Endometrial microvascular endothelial cells (primary cell): ENCODE results near the gene KCNK6. TPM values are rescaled to one million over a fixed set of nuclear protein-coding genes. Genes with fewer than 3 reads are reported as not detected.

Experiments
- in situ Hi-C: cut with HindIII; loops from 2 replicates; pipeline ENCODE4 v1.10.0; 2017; ENCODE audit warnings: low sequenced_read_pairs, low pct_unique_long_range_greater_than_20kb; ENCODE audit errors: inconsistent ontology term
- total RNA-seq: library from RNA; depleted of rRNA; stranded (reverse); fragments of >200 nt; gene quantifications from one replicate; pipeline ENCODE4 v1.2.3, GENCODE V29; 2015; ENCODE audit errors: inconsistent ontology term

KCNK6 gene
- total RNA-seq, result 1.8 TPM

DNA sequence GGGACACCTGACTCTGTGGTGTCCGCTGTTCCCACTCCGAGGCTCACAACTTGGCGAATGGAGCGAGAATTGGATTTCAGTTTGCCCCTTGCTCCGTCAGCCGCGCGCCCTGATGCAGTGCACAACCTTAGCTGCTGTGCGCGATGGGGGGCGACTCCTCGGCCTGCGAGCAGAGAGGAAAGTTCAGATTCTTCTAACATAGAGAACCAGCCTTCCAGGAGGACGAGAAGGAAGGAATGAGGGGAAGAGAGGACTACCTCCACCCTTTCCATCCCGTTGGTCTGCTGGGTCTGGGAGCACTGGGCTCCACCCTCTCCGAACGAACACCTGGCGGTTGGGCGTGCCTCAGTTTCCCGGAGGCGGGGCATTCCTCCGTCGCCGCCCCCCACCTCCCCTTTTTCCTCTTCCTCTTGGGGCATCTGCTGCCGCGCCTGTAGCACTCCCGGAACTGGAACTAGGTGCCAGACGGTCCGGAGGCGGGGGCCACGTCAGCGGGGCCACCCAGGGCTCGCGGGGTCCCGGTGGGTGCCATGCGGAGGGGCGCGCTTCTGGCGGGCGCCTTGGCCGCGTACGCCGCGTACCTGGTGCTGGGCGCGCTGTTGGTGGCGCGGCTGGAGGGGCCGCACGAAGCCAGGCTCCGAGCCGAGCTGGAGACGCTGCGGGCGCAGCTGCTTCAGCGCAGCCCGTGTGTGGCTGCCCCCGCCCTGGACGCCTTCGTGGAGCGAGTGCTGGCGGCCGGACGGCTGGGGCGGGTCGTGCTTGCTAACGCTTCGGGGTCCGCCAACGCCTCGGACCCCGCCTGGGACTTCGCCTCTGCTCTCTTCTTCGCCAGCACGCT is at the start of gene KCNK6:
Gene KCNK6, plus strand, starts transcription at position 425 of the 838 bp plus-strand sequence. Its CDS starts 106 bp downstream, at position 531.
- in situ Hi-C loops, result loop anchor here (5.0 kb wide), 1 partner anchor 52 kb away; no protein-coding TSS in a partner anchor

DNA sequence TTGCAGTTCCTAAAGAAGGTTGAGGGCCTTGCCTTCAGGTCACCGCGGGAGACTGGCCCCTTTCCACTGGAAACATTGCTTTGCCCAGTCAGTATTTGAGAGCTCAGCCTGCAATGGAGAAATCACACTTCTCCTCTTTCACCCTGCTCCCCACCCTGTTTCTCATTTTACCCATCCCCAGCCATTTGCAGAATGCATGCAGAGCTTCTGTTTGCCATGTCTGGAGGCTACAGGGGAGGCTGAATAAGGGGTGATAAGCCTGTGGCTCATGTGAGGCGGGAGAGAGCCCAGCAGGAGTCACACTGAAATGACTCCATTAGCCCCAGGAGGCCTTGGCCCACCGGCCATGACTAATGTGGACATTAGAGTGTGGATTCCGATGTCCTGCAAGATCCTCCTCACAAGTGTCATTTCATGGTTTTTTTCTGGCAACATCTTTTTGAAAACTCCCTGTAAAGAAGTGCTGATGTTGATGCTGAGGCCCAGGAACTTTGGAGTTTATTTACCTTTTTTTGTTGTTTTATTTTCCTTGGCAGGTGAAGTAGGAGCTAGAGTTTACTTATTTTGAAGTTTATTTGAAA is 49.0 kb upstream of the KCNK6 start:
- in situ Hi-C loops, result no loop called here

DNA sequence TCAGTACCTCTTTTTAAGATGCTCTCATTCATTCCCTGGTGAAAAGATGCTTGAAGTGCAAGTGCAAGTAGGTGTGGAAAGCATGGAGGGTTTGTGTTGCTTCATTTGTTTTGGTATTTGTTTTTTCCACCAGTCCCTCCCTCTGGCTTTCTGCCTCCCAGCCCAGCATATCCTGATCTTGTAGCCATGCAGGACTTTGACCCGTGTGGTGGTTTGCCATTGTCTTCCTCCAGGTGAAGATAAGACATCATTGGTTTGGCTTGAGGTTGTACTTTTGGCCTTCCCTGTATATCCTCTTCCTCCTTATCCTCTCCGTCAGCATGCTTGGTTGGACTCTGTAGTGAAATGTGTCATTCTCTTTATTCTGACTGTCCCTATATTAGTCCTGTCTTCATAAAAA is 46.1 kb upstream of the KCNK6 start:
- in situ Hi-C loops, result no loop called here

DNA sequence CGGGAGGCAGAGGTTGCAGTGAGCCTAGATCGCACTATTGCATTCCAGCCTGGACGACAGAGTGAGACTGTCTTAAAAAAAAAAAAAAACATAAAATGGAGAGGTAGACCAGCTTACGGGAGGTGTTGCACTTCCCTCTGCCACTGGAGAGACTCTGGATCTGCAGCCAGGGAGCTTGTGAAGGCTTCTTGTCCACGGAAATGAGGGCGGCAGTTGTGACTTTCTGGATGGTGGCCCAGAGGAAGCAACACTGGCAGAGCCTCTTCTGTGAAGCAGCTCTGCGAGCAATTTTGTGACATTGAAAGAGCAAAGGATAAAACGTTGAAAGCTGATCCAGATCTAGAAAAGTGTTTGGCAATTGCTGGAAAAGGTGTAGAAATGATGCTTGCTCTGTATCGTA is 44.9 kb upstream of the KCNK6 start:
- in situ Hi-C loops, result no loop called here

DNA sequence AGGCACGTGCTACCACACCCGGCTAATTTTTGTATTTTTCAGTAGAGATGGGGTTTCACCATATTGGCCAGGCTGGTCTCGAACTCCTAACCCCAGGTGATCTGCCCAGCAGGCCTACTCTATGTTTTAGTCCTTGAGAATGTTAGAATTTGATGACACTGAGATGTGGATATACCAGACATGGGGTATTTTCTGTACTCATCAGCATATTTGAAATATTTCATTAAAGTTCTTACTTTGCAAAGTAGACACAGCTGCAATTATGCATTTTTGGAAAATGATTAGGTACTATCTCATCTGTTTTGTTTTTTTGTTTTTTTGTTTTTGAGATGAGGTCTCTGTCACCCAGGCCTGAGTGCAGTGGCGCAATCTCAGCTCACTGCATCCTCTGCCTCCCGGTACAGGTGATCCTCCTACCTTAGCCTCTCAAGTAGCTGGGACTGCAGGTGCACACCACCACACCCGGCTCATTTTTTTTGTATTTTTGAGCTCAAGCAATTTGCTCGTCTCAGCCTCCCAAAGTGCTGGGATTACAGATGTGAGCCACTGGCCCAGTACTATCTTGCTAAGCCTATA is 42.6 kb upstream of the KCNK6 start:
- in situ Hi-C loops, result no loop called here

DNA sequence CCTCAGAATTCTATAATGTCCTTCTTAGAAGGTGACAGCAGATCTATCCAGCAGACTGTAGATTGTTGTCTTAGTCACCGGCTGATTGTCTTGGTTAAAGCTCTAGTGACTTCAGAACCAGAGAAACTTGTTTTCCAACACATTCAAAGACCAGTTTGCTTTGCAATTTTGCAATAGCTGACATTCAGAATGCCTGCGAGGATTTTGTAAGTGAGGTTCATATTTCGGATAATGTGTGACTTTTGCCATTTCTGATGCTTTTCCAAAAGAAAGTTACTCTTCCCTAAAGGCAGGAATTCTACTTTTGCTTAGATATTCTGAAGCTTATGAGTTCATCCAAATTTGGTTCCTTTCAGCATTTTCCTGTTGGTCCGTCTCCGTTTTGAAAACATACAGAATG is 42.1 kb upstream of the KCNK6 start:
- in situ Hi-C loops, result no loop called here

DNA sequence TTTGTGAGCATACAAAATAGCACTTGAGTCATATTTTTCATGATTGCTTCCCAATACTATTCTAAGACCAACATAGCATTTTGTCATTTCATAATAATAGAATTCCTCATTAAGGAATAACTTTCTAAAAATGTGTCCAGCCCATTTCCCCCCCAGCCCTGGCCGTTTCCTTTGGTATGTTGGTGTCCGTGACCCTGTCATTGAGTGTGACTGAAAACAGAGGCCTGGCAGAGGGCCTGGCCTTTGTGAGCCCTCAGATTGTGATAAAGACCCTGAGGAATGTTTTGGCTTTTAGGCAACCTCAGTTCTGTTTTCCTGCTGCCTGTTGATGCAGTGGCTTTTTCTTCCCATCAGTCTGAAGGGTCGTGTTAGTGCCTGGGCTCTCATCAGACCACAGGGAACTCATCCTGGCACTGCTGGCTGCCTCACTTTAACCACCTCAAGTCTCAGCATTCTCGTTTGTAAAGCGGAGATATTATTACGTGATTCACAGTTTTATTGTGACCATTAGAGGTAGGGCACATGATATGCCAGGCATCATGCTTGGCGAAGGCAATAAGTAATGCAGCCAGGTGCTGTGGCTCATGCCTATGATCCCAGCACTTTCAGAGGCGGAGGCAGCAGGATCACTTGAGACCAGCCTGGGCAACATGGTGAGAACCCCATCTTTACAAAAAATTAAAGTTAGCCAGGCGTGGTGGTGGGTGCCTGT is 41.5 kb upstream of the KCNK6 start:
- in situ Hi-C loops, result no loop called here

DNA sequence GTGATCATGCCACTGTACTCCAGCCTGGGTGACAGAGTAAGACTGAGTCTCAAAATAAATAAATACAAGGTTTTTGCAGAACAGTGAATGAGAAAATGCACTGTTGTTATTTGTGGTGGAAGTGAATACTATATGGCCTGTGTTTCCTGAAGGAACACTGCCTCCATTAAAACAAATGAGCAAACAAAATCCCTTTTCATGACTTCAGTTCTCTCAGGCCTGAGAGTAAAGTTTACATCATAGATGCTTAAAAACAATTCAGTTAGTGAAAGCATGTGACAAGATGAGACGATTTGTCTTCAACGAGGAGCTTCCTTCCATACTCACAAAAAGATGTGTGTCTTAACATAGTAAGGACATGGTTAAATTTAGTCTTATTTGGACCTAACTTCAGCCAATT is 40.9 kb upstream of the KCNK6 start:
- in situ Hi-C loops, result no loop called here

DNA sequence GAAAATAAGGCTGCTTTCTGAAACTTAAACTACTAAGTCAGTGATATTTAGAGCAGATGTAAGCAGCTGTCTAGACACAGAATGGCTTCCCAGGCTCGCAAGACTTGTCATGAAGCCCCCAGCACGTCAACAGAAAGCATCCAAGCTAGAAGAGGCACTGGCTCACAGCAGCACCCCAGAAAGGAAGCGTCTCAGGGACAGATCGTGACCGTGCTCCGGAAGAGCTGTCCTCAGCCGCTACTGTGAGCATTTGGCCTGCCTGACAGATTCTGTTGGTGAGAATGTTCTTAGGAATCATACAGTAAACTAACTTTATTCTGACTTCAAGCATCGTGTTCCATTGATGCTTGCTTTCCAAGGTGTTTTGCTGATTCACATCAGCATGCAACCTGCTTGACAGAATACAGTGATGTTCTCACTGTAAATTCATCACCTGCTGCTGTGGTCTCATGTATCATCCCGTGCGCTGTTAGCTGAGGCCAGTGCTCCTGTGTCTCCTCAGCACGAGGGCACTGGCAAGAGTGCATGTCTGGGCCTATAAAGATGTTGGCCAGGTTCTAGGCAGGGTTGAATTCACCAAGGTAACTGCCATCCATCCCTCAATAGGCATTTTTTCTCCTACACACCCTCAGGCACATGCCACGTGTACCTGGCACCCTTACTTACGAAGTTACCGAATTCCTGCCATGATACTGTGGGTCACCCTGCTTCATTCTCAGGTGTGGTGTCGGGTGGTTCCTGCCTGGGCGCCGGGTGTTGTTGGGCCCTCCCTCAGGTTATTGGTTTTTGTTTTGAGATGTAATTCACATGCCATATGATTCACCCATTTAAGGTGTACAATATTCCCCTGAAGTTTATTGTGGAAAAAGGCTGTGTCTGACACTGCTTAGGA is 39.4 kb upstream of the KCNK6 start:
- in situ Hi-C loops, result no loop called here

DNA sequence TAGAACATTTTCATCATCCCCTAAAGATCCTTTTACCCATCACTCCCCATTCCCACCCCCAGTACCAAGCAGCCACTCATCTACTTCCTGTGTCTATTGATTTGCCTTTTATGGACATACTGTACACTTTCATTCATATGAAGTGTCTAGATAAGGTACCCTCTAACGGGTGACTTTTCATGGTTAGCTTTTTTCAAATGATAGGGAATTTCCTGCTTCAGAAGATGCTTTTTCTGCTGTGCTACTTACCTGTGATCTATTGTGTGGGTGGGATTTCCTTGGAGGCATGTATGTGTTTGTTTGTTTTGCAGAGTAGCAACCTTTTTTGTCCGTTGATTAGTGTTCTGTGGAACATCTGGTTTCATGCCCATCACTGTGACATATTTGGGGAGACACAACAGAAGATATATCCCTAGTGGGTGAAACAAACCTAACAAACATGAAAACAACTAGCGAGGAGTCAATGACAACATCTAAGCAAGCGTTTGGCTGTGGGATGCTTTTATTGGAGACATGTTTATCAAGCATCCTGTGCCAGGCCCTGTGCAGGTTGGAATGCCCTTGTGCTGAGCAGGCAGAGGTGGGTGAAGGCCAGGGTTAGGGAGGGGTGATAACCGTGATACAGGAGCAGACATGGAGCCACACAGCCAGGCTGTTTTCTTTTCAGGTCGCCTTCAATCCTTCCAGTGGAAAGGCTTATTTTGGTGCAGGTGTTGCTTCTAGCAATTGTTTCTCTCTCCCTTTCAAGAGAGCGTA is 37.7 kb upstream of the KCNK6 start:
- in situ Hi-C loops, result no loop called here

DNA sequence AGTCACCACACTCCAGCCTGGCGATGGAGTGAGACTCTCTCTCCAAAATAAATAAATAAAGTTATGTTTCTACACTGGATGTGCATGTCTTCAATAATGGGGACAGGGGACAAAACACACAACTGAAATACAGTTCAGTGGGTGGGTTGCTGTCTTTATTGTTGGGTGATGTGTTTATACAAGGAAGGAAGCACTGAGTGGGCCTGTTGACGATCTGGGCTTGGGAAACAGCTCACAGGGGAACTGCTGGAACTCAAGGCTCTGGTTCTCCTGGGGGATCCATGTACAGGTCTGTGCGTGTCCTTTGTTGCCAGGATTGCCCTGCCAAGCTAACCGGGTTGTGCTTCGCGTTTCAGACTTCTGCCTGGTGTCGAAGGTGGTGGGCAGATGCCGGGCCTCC is 36.4 kb upstream of the KCNK6 start:
- in situ Hi-C loops, result no loop called here

DNA sequence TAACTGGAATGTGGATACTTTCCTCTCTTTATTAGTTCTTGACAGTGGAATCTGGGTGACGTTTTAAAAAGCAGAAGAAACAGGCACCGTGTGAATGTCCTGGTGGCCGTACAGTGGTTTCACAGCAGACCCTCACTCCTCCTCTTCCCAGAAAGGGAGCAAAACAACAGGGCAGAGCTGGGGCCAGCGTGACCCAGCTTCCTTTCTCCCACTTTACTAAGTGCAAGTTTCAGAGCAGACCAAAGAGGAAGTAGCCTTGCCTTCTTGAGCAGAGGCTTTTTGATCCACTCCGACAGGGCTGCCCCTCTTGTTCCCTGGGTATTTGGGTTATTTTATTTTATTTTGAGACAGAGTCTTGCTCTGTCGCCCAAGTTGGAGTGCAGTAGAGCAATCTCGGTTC is 35.2 kb upstream of the KCNK6 start:
- in situ Hi-C loops, result no loop called here

DNA sequence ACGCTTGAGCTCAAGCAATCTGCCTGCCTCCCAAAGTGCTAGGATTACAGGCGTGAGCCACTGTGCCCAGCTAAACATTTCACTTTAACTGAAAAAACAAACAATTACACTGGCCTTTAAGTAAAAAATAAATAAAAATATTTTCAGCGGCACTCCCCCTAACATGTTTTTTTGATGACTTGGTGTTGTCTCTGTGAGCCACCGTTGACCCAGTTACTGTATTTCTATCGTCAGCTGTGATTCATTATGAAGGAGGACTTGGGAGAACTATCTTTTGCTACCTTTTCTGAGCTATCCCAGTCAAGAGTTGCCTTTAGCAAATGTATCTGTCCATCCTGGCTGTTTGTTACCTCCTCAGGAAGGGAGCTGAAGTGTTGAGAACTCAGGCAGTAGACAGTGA is 34.1 kb upstream of the KCNK6 start:
- in situ Hi-C loops, result no loop called here

DNA sequence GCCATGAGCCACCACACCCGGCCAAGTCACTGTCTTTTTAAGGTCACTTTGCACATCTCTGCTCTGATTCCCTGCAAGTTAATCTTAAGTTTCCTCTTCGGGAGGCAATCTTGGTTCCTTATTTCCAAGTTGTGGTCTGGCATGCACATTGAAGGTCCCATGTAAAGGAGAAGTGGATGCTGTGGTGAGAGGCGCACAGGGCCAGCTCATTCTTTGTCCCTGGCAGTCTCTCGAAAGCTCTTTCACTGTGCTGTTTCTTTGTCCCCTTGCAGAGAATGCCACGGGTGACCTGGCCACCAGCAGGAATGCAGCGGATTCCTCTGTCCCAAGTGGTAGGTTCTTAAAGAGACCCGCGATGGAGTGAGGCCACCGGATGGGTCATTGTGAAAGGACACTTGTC is 32.0 kb upstream of the KCNK6 start:
- in situ Hi-C loops, result no loop called here

DNA sequence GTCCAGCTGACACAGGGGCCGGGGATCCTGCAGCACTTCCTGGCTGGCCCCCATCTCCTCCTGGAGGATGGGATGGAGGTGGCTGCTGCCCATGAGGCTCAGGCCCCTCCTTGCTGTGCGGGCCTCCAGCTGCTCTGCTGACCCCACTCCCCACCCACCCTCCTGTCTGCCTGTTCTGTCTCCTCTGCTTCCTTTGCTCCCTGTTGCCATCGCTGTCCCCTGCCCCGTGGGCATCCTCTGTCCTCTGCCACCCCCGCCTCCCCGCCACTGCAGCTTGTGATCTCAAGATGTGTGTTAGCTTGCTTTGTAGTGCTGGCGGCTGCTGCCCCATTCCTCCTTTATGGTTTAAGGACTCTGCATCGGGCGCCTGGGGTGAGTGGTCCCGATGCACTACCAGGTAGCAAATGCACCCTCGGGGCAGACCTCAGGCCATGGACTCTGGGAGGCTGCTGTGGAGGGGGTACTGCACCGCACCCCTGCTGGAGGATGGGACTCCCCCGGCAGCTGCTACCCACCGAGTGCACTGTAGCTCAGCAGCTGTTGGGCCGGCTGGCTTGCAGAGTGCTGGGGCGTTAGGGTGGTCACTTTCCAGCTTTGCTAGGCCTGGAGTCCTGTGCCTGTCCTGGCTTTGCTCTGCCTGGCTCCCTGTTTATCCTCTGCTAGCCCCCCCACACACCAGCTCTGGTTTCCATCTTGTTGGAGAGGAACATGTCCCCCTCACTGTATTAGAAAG is 31.4 kb upstream of the KCNK6 start:
- in situ Hi-C loops, result no loop called here

DNA sequence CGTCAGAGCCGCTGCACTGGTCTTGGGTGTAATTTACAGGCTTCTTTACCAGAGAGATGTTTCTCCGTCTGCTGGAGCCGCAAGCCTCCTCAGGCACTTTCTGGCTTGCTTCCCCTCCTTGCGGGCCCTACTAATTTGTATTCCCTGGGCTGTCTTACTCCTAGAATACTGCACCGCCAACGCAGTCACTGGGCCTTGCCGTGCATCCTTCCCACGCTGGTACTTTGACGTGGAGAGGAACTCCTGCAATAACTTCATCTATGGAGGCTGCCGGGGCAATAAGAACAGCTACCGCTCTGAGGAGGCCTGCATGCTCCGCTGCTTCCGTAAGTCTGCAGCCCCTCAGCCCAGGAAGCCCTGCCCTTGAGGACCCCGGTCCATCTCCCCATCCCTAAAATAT is 29.7 kb upstream of the KCNK6 start:
- in situ Hi-C loops, result no loop called here

DNA sequence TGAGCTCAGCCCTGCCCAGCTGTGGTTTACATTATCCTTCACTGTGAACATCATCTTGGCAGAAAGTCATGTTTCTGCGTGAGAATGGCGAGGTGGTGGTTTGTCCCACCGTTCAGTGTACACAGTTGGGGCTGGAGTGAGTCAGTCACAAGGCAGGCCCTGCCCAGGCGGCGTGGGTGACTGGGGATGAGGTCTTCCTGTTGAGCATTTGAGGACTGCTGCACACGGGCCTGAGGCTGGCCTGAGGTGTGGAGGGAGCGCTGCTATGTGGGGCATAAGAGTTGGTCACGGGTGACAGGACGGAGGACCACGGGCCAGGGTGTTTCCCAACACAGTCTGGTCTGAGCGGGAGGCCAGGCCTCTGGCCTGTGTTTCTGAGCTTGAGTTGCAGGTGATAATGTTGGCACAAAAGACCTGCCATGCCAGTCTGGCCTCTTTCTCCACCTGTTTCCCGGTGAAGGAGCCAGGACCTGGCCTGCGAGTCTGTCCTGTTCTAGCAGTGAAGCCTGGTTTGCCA is 29.0 kb upstream of the KCNK6 start:
- in situ Hi-C loops, result no loop called here
